GM19023 (cell line): Measurements from ENCODE around the gene FLVCR2.
"Not testable (repeated sequence)": the region's sequence is repeated elsewhere in the genome, so short reads cannot be mapped to it uniquely, and the experiment has no call there.

Source experiments
- ATAC-seq: cut with Tn5 transposase; IDR thresholded peaks from one replicate; pipeline ENCODE4 v1.9.1; 2021; ENCODE audit warnings: mild to moderate bottlenecking, moderate library complexity; ENCODE audit not compliant: unreplicated experiment

The FLVCR2 gene

GRCh38 chr14:75589931-75590330 is 11.5 kb downstream of the FLVCR2 start:
- ATAC-seq: no peak

GRCh38 chr14:75591331-75591946 is 13.0 kb downstream of the FLVCR2 start:
- ATAC-seq: no peak

- no peak for ATAC-seq
Observed at GRCh38 chr14:75591987-75592575, 13.7 kb downstream of the FLVCR2 start.

GRCh38 chr14:75595226-75595625 is 16.8 kb downstream of the FLVCR2 start:
- ATAC-seq: no peak

- no peak for ATAC-seq
Observed at GRCh38 chr14:75597149-75597548, 18.7 kb downstream of the FLVCR2 start.

GRCh38 chr14:75600100-75600499 is 21.7 kb downstream of the FLVCR2 start:
- not testable (repeated sequence) for ATAC-seq

GRCh38 chr14:75601061-75601460 is 22.6 kb downstream of the FLVCR2 start:
- ATAC-seq: not testable (repeated sequence)

GRCh38 chr14:75602503-75602902 is 24.1 kb downstream of the FLVCR2 start:
- no peak for ATAC-seq

GRCh38 chr14:75604979-75605851 is 26.8 kb downstream of the FLVCR2 start:
- ATAC-seq: no peak

- ATAC-seq: no peak
Observed at GRCh38 chr14:75605916-75606315, 27.5 kb downstream of the FLVCR2 start.

GRCh38 chr14:75607044-75607443 is 28.6 kb downstream of the FLVCR2 start:
- ATAC-seq: no peak

GRCh38 chr14:75607842-75608640 is 29.6 kb downstream of the FLVCR2 start:
- ATAC-seq: no peak

GRCh38 chr14:75609116-75609515 is 30.7 kb downstream of the FLVCR2 start:
- ATAC-seq: no peak

GRCh38 chr14:75609606-75610475 is 31.4 kb downstream of the FLVCR2 start:
- no peak for ATAC-seq

- ATAC-seq: no peak
Observed at GRCh38 chr14:75610834-75611233, 32.4 kb downstream of the FLVCR2 start.

- ATAC-seq: no peak
Observed at GRCh38 chr14:75612157-75612556, 33.7 kb downstream of the FLVCR2 start.

GRCh38 chr14:75614179-75614578 is 35.8 kb downstream of the FLVCR2 start:
- ATAC-seq: no peak

- no peak for ATAC-seq
Observed at GRCh38 chr14:75615200-75615599, 36.8 kb downstream of the FLVCR2 start.

GRCh38 chr14:75619548-75619947 is 41.1 kb downstream of the FLVCR2 start:
- ATAC-seq: no peak

- ATAC-seq: no peak
Observed at GRCh38 chr14:75625034-75625433, 46.6 kb downstream of the FLVCR2 start.
